PC-3 (cell line): ENCODE results near the gene RFLNA.

Experiments
- EZH2 ChIP-seq: fragments of 300-600 bp; sonication (generic); IDR thresholded peaks from one replicate; pipeline ENCODE4 v1.6.1; 2017; ENCODE audit warnings: antibody characterized with exemption, mild to moderate bottlenecking, low read length; ENCODE audit not compliant: unreplicated experiment
- EZH2phosphoT487 ChIP-seq: fragments of 300-600 bp; sonication (generic); IDR thresholded peaks from 2 replicates; pipeline ENCODE4 v1.6.1; 2018; ENCODE audit warnings: mild to moderate bottlenecking, antibody characterized with exemption, low read length, borderline replicate concordance
- TF ChIP-seq, protein P1 (sequence below): fragments of 300-600 bp; sonication (generic); conservative IDR thresholded peaks from 2 replicates; pipeline ENCODE4 v1.5.1; 2017; ENCODE audit warnings: antibody characterized with exemption, low read depth, mild to moderate bottlenecking, low read length

DNA sequence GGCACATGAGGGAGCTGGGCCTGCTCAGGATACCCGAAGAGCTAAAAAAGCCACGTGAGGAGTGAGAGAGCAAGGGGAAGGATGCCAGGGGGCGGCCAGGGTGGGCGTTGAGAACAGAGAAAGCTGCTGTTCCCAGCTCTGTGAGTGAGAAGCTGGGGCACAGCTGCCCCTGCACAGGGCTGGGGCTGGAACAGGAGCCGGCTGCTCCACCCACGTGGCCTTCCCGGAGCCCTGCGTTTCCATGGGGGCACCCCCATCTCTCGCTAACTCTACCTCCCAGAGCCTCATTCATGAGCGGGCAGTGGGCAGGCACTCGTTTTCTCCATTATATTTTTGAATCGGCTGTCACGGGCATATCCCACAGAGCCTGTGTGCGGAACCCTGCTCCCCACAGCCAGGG is 42.7 kb downstream of the RFLNA start:
- TF ChIP-seq, protein P1, sequence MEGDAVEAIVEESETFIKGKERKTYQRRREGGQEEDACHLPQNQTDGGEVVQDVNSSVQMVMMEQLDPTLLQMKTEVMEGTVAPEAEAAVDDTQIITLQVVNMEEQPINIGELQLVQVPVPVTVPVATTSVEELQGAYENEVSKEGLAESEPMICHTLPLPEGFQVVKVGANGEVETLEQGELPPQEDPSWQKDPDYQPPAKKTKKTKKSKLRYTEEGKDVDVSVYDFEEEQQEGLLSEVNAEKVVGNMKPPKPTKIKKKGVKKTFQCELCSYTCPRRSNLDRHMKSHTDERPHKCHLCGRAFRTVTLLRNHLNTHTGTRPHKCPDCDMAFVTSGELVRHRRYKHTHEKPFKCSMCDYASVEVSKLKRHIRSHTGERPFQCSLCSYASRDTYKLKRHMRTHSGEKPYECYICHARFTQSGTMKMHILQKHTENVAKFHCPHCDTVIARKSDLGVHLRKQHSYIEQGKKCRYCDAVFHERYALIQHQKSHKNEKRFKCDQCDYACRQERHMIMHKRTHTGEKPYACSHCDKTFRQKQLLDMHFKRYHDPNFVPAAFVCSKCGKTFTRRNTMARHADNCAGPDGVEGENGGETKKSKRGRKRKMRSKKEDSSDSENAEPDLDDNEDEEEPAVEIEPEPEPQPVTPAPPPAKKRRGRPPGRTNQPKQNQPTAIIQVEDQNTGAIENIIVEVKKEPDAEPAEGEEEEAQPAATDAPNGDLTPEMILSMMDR: no peak
- TF ChIP-seq EZH2 (no peak), EZH2phosphoT487 (no peak)
